ENCODE measurements around the gene LRMDA. TPM values are rescaled to one million over a fixed set of nuclear protein-coding genes. Genes with fewer than 3 reads are reported as not detected.

LRMDA gene
- total and polyA plus RNA-seq, 2 of the 8 experiments (the other 6 are each of a cell fraction or from before 2014, with no cell fraction given), result 0.86 to 2.8 TPM

GRCh38 chr10:76463111-76463510, 1031.7 kb downstream of the LRMDA start (continued):
- TF ChIP-seq ATF2 (IDR thresholded peaks at IDR 0.05; ENCODE audit: low read length) (no peak), TCF12 (IDR thresholded peaks at IDR 0.05; ENCODE audit: low read depth, low read length) (no peak), BACH1 (IDR thresholded peaks at IDR 0.05; ENCODE audit: low read length) (no peak), SIN3A (conservative IDR thresholded peaks at IDR 0.05 in 1 of 2, IDR thresholded peaks at IDR 0.05 in 1 of 2; ENCODE audit: low read depth in 1 of 2, low read length in 2 of 2) (no peak), BRCA1 (IDR thresholded peaks at IDR 0.05; ENCODE audit: low read depth, low read length) (no peak)
